LHCN-M2 (cell line): ENCODE measurements around the gene ADCY2. TPM values are rescaled to one million over a fixed set of nuclear protein-coding genes. Genes with fewer than 3 reads are reported as not detected.

Experiments
- DNase-seq: peaks from one replicate; pipeline ENCODE4 v3.0.0-alpha.2; 2012; ENCODE audit warnings: low read depth
- polyA plus RNA-seq: library from polyadenylated mRNA; unstranded; fragments of >200 nt; gene quantifications from one replicate; pipeline ENCODE4 v1.2.1, GENCODE V29; 2012; ENCODE audit warnings: missing spikeins
- total RNA-seq: library from RNA; depleted of rRNA; stranded (reverse); fragments of >200 nt; gene quantifications from 2 replicates; pipeline ENCODE4 v1.2.3, GENCODE V29; 2014; rRNA removed

Gene ADCY2
- total RNA-seq = not detected in 2 replicates
- not detected for polyA plus RNA-seq

DNA sequence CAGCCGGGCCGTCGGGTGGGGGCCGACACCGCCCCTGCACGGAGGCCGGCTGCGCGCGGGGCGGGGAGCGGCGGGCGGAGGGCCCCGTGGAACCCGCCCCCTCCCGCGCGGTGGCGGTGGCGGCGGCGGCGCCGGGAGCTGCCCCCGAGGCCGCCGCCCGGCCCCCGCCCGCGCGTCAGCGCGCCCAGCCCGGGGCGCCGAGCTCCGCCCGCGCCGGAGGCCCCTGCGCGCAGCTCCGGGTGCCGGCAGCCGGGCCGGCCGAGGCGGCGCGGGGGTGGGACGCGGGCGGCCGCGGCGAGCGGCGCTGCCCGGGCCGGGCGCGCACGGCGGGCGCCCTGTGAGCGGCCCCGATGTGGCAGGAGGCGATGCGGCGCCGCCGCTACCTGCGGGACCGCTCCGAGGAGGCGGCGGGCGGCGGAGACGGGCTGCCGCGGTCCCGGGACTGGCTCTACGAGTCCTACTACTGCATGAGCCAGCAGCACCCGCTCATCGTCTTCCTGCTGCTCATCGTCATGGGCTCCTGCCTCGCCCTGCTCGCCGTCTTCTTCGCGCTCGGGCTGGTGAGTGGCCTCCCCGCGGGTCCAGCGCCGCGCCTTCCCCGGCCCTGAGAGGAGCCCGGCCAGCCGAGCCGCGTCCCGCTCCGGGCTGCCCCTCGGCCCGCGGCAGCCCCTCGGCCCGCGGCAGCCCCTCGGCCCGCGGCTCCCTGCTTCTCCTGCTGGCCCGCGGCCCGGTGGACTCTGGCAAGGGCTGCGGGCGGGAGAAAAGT, at the start of gene ADCY2:
TSS of gene ADCY2 (plus strand) at position 192 of the 766 bp plus-strand sequence. CDS start at position 351, 159 bp downstream.
- DNase-seq = no peak

DNA sequence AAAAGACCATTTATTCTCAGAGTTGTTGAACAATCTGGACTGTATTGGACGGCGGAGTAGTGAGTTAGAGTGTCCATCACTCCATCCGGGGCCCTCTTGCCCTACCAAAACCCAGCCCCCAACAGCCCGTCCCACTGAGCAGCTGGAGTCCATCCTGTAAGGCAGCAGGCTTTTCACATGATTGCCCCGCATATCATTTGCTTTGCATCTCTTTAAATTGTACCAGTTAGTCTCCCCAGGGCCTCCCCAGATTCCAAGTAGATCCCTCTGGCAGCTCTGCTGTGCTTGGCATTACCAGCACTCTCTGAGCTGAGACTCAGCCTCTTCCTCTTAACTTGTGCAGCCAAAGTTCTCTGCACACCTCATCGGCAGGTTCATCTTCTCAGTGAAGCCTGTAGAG, 48.6 kb upstream of the ADCY2 start:
- no peak for DNase-seq

DNA sequence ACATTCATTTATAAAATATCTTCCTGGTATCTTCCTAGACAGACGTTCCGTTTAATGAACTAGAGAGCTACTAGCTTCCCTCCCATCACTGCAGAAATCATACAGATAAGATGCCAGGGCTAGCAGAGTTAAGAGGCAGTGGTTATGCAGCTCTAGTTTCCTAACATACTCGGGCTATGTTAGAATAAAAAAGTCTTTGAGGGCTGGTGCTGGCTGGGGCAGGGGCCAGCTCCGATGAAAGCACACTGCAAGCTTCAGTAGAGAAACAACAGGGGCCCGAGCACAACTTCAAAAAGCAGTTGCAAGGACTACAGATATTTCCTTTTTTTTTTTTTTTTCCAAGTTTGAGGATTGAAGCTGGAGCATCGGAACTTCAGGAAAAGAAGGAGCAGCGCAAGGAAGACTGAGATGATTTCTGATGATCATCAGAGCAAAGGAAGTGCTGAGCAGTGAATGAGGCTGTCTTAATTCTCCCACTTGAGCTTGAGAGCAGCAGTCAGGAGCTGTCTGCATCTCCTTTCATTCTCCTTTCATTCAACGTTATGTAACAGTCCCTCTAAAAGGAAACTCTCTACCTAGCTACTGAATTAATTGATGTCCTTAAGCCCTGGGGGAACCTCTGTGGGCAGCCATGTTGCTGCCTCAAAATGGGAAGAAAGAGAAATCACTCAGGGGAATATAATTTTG, 47.6 kb upstream of the ADCY2 start:
- no peak for DNase-seq

DNA sequence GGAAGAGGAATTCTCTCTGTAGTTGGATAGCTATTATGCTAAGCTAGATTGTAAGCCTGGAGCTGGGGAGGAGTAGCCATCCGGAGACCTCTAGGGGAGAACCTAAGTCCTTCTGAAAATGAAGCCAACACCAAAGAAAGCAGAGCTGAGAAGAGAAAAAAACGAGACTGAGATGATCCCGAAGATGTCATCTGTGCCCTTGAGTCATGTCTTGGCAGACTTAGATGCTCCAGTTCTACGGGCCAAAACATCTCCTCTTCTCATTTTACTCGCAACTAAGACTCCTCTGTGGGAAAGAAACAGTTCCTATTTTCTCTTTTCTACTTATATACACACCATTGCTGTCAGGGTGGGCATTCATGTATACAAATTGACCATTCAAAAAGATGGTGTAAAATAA, 34.3 kb upstream of the ADCY2 start:
- DNase-seq = no peak

DNA sequence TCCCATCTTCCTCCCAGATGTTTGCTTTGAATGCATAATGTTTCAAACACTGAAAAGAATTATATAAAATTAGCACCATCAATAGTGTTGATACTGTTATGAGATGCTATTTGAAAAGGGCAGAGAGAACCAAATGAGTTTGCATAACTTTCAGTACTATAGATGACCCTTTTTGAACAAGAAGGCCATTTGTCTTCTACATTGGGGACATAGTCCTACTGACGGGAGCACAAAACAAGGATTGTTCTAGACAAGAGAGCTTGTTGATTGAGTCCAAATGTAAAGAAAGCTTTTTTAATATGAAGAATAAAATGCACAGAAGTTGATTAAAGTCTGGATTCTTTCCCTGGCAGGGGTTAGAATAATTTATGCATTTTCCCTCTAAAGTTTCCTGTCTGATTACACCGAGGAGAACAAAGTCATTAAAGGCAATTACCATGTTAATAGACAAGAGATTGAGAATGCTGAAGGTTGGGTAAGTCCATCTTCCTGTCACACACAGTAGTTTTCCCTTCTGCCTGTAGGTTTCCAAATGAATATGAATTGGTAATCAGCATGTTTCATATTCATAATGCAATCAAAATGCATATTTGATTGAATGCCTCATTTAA, 32.8 kb upstream of the ADCY2 start:
- no peak for DNase-seq

DNA sequence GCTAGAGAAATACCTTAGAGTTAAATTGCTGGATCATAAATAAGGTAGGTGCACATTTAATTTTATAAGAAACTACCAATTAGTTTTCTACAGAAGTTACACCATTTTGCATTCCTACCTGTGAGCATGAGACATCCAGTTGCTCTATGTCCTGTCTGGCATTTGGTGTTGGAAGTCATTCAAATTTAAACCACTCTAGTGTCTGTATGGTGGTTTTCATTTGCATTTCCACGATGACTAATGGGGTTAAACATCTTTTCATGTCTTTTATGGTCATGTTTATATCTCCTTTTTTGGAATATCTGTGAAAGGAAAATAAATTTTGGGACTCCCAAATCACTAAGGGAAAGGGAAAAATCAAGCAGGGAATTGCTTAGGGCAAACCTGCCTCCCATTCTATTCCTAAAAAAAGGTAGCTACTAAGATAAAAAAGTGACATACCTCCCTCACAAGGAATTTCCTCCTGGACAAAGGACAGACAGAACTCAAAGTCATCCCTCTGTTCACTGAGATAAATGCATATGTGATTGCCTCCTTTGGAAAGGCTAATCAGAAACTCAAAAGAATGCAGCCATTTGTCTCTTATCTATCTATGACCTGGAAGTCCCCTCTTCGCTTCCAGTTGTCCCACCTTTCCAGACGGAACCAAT, 31.6 kb upstream of the ADCY2 start:
- no peak for DNase-seq

DNA sequence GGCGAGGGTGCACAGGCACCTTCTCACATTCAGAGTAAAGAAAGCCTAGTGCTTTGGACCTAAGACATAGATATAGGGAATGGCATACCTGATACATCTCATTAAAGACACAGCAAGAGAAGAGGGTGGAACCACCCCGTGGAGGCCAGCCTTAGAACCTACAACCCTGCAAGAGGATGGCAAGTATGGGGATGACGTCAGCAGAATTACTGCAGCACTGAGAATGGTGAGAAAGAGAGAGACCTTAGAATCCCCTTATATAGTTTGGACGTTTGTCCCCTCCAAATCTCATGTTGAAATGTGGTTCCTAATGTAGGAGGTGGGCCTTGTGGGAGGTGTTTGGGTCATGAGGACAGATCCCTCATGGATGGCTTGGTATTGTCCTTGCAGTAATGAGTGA, 28.2 kb upstream of the ADCY2 start:
- no peak for DNase-seq

DNA sequence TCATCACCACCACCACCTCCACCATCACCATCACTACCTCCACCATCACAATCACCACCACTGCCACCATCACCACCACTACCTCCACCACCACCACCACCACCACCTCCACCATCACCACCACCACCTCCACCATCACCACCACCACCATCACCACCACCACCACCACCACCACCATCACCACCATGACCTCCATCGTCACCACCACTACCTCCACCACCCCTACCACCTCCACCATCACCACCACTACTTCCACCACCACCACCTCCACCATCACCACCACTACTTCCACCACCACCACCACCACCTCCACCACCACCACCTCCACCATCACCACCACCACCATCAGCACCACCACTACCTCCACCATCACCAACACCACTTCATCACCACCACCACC, 23.5 kb upstream of the ADCY2 start:
- DNase-seq = no peak

DNA sequence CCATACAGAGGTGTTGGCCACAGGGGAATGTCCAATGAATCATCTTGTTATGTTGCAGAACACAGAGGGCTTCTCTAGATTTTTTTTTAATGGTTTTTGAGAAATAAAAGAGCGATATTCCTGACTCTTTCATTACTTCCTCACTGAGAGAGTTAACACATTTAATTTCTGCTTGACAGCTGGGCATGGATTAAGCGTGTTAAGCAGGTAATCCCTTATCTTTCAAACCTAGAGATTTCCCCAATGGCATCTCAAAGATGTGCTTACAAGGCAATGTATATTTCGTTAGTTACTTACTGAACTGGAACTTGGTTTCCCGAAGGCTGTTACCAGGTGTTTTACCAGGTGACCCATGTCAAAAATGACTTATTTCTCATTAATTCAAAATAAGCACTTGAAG, 21.8 kb upstream of the ADCY2 start:
- no peak for DNase-seq

DNA sequence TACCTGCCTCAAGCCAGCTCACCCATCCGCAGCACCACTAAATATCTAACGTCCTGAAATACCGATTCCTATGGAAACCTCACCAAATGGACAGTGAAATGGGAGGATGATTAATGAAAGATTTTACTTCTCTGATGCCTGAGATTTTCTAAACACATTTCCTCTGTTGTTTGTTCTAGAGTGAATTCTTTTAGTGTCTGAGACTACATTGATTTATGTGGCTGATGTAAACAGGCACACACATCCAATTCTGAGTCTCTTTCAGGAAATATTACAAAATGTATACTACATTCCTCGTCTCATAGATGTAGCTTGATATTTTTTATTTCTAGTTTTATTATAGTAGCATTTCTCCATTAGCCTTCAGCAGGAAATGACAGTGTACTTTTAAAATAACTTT, 20.5 kb upstream of the ADCY2 start:
- DNase-seq = no peak

DNA sequence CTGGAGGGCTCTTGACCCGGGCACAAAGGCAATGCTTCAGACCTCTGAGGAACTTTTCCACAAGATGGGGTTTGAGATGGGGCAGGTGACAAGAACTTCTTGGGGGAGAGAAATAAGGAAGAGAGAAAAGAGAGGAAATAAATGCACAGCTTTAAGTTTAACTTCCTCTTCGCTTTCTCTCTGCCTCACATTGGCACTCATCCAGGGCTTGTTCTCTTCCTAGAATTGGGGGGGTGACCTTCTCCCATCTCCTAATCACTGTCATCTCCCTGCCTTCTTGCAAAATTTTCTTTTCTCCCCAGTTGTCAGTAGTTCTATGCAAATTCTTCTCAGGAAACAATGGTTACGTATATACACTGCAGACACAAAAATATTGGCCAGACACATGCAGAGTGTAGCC, 19.1 kb upstream of the ADCY2 start:
- no peak for DNase-seq

DNA sequence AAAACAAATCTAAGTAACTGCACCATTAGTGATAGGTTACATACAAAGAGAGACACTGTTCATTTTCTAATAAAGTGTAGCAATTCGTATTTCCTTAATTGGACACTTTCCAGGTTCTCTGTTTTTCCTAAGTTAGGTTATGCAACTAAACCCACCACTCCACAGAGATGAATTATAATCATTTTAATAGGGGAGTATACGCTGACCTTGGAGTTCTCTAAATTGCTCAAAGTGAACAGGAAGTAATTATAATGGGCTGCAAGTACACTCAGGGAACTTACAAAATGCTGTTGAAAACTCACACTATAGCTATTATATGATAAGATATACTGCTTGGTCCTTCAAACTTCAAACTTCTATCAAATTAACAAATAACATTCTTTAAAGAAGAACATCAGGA, 18.2 kb upstream of the ADCY2 start:
- no peak for DNase-seq

DNA sequence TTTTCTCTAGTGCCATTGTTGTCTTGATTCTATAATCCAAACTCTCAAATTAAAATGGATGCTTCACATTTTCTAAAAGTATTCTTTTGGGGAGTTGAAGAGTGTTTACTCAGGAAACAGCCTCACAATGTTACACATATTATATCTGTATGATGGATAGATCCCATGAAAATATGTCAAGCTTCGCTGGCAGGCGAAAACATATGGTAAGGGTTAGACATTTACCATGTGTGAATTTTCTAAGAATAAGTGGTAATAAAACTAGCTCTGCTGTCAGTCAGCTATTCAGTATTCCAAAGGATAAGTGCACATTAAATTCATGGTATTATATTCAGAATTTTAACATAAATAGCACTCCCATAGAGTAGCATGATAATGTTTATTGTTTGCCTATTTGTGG, 13.3 kb upstream of the ADCY2 start:
- DNase-seq = no peak

DNA sequence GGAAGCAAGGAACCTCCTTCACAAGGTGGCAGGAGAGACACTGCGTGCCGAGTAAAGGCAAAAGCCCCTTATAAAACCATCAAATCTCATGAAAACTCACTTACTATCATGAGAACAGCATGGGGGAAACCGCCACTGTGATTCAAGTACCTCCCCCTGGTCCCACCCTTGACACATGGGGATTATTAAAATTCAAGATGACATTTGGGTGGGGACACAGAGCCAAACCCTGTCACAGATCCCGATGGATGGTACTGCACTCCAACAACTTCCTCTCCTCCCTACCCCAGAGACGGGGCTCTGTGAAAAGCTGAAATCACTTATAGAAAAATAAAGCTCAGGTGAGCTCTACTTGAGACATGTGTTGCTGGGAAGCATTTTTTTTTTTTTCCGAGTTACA, 10.3 kb upstream of the ADCY2 start:
- no peak for DNase-seq

DNA sequence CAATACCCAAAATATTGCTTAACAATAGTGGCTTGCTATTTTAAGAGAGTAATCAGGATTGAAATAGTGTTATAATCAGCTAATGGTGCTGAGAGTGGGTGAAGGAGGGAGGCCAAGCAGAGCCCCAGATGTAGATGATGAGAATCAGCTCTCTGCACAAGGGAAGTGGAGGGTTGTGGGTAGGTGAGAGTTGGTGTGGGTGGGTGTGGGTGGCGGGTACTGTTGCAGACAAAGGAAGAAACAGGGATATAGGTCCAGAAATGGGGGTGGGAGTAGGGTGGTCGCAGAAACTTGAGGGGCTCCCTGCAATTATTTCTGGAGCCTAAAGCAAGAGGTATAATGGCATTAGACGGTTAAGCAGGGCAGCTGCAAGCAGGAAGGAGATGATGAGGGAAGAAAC, 7.4 kb upstream of the ADCY2 start:
- no peak for DNase-seq

DNA sequence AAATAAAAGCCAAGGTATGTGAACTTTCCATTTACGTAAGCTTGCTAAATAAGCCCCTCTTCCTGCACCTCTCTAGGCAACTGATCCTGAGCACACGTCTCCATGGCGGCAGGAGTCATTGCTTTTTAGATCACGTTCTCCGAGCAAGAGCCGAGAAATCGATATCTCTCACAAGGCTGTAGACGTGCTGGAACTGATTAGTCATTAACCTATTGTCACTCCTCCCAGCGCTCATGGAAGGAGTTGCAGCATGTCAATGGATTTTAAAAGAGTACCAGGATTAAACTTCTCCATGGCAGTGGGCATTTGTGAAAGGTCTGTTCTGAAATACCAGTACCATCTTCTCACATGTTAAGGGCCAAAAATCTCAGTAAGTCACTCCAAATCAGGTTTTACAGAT, 4.7 kb upstream of the ADCY2 start:
- no peak for DNase-seq

DNA sequence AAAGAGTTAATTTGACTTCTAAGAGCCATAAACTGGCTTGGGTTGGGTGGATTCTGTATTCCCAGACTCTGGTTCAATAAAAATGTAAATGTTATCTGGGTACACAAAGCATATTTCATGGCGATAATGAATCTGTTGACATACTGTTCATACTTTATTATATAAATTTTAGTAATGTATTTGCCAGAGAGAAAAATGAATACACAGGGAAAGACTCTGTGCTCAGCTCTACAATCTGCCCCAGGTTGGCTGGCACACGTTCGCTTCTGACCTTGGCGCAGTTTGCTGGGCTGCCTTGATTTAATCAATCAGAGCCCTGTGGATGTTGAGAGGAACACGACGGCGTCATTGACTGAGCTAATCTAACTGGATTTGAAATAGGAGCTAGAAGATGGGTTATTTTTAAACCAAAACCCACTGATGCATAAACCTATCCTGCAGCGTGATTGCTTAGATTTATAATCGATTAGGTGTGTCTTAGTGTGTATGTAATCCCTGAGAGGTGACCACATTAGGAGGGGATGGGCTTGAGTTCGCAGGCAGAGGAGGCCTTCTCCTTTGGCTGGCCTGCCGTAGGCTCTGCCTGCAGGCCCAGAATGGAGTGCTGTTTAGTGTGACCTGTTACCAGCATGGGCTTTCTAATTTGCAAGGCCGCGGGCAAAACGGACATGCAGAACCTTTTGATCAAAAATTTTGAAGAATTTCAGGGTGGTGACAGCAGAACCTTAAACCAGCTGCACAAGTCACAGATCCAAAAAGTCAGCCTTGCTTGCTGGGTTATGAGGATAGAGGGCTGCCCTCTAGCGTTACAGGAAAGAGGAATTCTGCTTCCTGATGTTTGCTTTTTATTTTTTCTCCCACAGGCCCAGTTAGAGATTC, 3.9 kb upstream of the ADCY2 start:
- no peak for DNase-seq

DNA sequence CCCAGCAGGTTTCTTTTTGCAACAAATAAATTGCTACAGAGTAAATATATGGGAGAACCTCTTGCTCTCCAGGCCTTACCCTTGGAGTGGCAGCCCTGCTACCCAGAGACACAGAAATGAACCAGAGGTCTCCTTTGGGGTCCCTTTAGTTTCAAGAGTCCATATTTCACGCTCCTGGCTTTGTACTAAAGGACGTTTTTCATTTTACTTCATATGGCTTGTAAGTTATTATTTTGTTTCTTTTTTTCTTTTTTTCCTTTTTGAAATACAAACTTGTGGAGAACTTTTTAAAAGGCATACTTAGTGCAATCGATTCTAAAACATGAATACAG, 3.3 kb upstream of the ADCY2 start:
- DNase-seq = no peak

DNA sequence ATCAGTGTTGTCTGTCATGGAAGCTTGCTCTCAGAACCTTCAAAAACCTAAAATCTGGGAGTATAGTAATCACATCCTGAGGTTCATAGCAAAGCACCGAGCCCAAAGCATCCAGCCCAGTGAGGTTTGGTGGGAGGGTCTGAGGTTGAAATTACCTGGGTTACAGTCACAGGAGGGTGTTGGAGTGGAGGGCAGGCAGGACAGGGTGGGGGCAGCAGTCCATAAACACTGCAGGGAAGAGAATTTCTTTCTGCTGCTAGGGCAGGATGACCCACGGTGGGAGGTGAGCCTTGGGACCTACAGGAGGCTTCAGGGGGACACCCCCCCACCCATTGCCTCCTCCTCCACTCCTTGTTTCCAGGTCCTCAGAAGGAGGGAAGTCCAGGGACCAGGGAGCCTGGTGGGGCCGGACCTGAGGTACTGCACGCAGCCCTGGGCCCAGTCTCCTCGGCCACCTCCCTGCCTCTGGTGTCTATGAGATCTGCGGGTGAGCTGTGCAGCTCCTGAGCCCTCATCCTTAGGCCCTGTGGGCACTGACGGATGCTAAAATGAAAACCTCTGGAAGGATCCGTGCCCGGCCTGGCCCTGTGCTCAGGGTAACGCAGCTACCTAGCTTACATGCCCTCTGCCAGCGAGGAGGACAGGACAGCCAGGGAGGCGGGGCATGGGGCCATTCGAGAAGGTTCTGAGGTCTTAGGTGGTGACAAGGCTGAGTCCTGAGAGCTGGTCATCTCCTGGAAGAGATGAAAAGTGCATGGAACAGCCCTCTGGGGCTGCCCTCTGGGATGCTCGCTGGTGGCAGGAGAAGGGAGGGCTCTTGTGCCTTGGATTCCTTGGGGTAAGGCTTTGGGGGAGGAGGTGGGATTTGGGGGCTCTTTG, 1.8 kb upstream of the ADCY2 start:
- DNase-seq = no peak

DNA sequence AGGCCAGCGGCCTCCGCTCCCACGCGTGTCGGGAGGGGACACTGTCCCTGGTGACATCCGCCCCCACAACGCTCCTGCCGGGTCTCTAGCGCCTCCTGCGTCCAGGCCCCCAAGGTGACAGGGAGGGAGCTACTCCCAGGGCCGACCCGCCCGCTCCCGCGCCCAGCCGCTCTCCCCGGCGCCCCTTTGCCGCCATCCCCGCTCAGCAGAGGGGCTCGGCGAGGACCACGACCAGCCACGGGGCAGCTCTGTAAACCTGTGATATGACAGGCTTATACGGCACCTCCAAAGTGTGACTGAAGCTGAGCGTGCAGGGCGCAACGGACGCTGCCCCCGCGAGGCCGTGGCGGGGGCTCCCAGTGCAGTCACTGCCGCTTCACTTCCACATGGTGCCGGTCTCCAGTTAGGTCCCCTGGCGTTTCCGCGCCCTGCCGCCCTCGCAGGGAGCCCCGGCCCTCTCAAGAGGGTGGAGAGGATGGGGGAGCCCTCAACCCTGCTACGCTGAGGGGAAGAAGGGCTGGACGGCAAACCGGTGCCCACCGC, 978 bp upstream of the ADCY2 start:
- no peak for DNase-seq
